Stimulated activated CD4-positive, alpha-beta T cell treated with anti-CD3 and anti-CD28 coated beads, Interleukin-12 subunit alpha, Interleukin-12 subunit beta, amount 100 ng/mL, for 4 hours (primary cell): ENCODE measurements around the gene IFNA6.
"Not testable (repeated sequence)": the region's sequence is repeated elsewhere in the genome, so short reads cannot be mapped to it uniquely, and the experiment has no call there.

Experiments
- DNase-seq: peaks from one replicate; pipeline ENCODE4 v3.0.0-alpha.2; 2020

Gene IFNA6

GRCh38 chr9:21350787-21351186, at the start of gene IFNA6:
Gene IFNA6, minus strand, starts transcription at chr9:21350887. Its CDS starts 0 bp downstream, at chr9:21350887.
- DNase-seq = no peak

GRCh38 chr9:21399956-21400355, 49.3 kb upstream of the IFNA6 start:
- no peak for DNase-seq

GRCh38 chr9:21398955-21399489, 48.3 kb upstream of the IFNA6 start:
- no peak for DNase-seq

- DNase-seq = peak; percentile 68
Observed at GRCh38 chr9:21395778-21396717, 45.4 kb upstream of the IFNA6 start.

- DNase-seq = no peak
Observed at GRCh38 chr9:21392270-21392669, 41.6 kb upstream of the IFNA6 start.

GRCh38 chr9:21385131-21385670, 34.5 kb upstream of the IFNA6 start, which contains the start of gene IFNA2:
Gene IFNA2, minus strand, starts transcription at chr9:21385398. Its CDS starts 69 bp downstream, at chr9:21385329.
- DNase-seq = no peak

- DNase-seq = no peak
Observed at GRCh38 chr9:21383627-21384026, 32.9 kb upstream of the IFNA6 start.

- no peak for DNase-seq
Observed at GRCh38 chr9:21381448-21382339, 31.0 kb upstream of the IFNA6 start.

- DNase-seq = not testable (repeated sequence)
Observed at GRCh38 chr9:21371467-21371866, 20.8 kb upstream of the IFNA6 start.

GRCh38 chr9:21367957-21368356, 17.3 kb upstream of the IFNA6 start, which contains the start of gene IFNA13:
Gene IFNA13, minus strand, starts transcription at chr9:21368057. Its CDS starts 47 bp downstream, at chr9:21368010.
- no peak for DNase-seq

GRCh38 chr9:21367169-21367568, 16.5 kb upstream of the IFNA6 start:
- DNase-seq = not testable (repeated sequence)

GRCh38 chr9:21362287-21362686, 11.6 kb upstream of the IFNA6 start:
- no peak for DNase-seq

- no peak for DNase-seq
Observed at GRCh38 chr9:21357479-21358460, 7.1 kb upstream of the IFNA6 start.

GRCh38 chr9:21348430-21348970, 2.2 kb downstream of the IFNA6 start:
- no peak for DNase-seq

GRCh38 chr9:21340735-21341134, 10.0 kb downstream of the IFNA6 start:
- DNase-seq = no peak

- no peak for DNase-seq
Observed at GRCh38 chr9:21336457-21336856, 14.2 kb downstream of the IFNA6 start.

- DNase-seq = peak; percentile 87
Observed at GRCh38 chr9:21334701-21335632, 15.7 kb downstream of the IFNA6 start, which contains the start of gene KLHL9. Gene KLHL9, minus strand, starts transcription at chr9:21335404. Its CDS starts 545 bp downstream, at chr9:21334859.

- no peak for DNase-seq
Observed at GRCh38 chr9:21333226-21333625, 17.5 kb downstream of the IFNA6 start.

GRCh38 chr9:21331676-21332402, 18.8 kb downstream of the IFNA6 start:
- DNase-seq = no peak
